Chondrocyte (in vitro differentiated cells): ENCODE data around the gene SMOC2. TPM values are rescaled to one million over a fixed set of nuclear protein-coding genes. Genes with fewer than 3 reads are reported as not detected.

Experiments
- DNase-seq: peaks from one replicate; pipeline ENCODE4 v3.0.0; 2021; ENCODE audit warnings: mixed read lengths, low spot score
- H3K27ac Mint-ChIP-seq: one replicate; pipeline ENCODE4 v1.8.0; 2021; ENCODE audit warnings: mild to moderate bottlenecking, moderate library complexity, mixed read lengths; ENCODE audit not compliant: unreplicated experiment
- H3K27me3 Mint-ChIP-seq: 2 replicates; pipeline ENCODE4 v1.8.0; 2021; ENCODE audit warnings: low read depth, mixed read lengths
- H3K36me3 Mint-ChIP-seq: 2 replicates; pipeline ENCODE4 v1.8.0; 2021; ENCODE audit warnings: low read depth, mixed read lengths
- H3K4me1 Mint-ChIP-seq: 2 replicates; pipeline ENCODE4 v1.8.0; 2021; ENCODE audit warnings: low read depth, mild to moderate bottlenecking, mixed read lengths
- H3K4me3 Mint-ChIP-seq: one replicate; pipeline ENCODE4 v1.8.0; 2021; ENCODE audit warnings: mild to moderate bottlenecking, moderate library complexity, mixed read lengths; ENCODE audit not compliant: unreplicated experiment
- H3K9me3 Mint-ChIP-seq: 2 replicates; pipeline ENCODE4 v1.8.0; 2021; ENCODE audit warnings: low read depth, mixed read lengths
- total RNA-seq: library from RNA; stranded (reverse); gene quantifications from 3 replicates; pipeline ENCODE4 v1.2.1, GENCODE V29; 2021
- TF ChIP-seq, protein P1 (sequence below): fragments of 200-600 bp; sonication (generic); IDR thresholded peaks from 2 replicates; pipeline ENCODE4 v1.5.0; 2021; ENCODE audit warnings: antibody characterized with exemption, mild to moderate bottlenecking, moderate library complexity

SMOC2 gene
- total RNA-seq, 1 donor from 2014 or later, result 148 TPM

GRCh38 chr6:168437751-168438150 is 3.2 kb upstream of the SMOC2 start:
- TF ChIP-seq, protein P1, sequence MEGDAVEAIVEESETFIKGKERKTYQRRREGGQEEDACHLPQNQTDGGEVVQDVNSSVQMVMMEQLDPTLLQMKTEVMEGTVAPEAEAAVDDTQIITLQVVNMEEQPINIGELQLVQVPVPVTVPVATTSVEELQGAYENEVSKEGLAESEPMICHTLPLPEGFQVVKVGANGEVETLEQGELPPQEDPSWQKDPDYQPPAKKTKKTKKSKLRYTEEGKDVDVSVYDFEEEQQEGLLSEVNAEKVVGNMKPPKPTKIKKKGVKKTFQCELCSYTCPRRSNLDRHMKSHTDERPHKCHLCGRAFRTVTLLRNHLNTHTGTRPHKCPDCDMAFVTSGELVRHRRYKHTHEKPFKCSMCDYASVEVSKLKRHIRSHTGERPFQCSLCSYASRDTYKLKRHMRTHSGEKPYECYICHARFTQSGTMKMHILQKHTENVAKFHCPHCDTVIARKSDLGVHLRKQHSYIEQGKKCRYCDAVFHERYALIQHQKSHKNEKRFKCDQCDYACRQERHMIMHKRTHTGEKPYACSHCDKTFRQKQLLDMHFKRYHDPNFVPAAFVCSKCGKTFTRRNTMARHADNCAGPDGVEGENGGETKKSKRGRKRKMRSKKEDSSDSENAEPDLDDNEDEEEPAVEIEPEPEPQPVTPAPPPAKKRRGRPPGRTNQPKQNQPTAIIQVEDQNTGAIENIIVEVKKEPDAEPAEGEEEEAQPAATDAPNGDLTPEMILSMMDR, result no peak
- Mint-ChIP-seq H3K9me3 (peaks cover 9% of the 10 kb centered on the region), H3K27me3 (peaks cover 3% of the 10 kb centered on the region), H3K27ac (peak overlapping the region; percentile 47), H3K36me3 (no peaks in the 10 kb centered on the region), H3K4me3 (no peak overlapping the region), H3K4me1 (peaks cover 64% of the 10 kb centered on the region)
- DNase-seq, result no peak

- Mint-ChIP-seq H3K4me3 (no peak overlapping the region), H3K36me3 (no peaks in the 10 kb centered on the region), H3K27me3 (peaks cover 7% of the 10 kb centered on the region), H3K4me1 (peaks cover 76% of the 10 kb centered on the region), H3K9me3 (peaks cover 9% of the 10 kb centered on the region), H3K27ac (peak overlapping the region; percentile 60)
- DNase-seq, result no peak
- TF ChIP-seq, protein P1, result no peak
Observed at GRCh38 chr6:168438783-168439520, 2.0 kb upstream of the SMOC2 start.

DNA sequence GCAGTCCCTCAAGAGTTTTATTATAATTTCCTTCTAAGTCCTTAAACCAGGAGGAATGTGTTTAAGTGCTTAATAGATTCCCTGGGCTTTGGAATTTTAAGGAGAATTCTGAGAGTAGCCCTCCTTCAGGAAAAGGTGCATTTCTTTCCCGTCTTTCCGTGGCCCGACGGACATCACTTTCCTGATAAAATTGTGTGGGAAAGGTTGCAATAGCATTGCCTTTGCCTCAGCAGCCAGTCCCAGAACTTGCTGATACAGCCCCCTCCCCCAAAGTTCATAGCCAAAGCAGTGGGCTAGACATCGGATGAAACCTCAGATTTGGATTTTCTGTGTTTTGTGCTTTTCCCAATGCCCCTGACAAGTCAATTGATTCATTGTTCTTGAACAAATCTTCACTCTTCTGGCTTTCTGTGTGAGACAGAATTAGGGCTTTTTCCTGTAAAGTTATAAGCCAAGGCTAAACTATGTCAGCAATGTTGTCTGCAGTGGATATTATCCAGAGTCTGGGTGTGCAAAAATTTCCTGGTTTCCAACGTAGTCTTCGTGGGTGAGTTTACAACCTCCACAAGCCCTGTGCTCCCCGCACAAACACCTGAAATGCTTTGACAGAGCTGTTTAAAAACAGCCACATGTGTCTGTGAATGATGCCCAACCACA is 1.1 kb upstream of the SMOC2 start:
- Mint-ChIP-seq H3K4me3 (peak overlapping the region; percentile 69), H3K36me3 (no peaks in the 10 kb centered on the region), H3K4me1 (peaks cover 72% of the 10 kb centered on the region), H3K9me3 (peaks cover 9% of the 10 kb centered on the region), H3K27me3 (peaks cover 13% of the 10 kb centered on the region), H3K27ac (peak overlapping the region; percentile 85)
- DNase-seq, result no peak
- TF ChIP-seq, protein P1, result no peak

- Mint-ChIP-seq H3K9me3 (no peaks in the 10 kb centered on the region), H3K36me3 (peaks cover 2% of the 10 kb centered on the region), H3K27ac (no peak overlapping the region), H3K27me3 (peaks cover 19% of the 10 kb centered on the region), H3K4me1 (peaks cover 69% of the 10 kb centered on the region), H3K4me3 (peak overlapping the region; percentile 69)
- TF ChIP-seq, protein P1, result no peak
- no peak for DNase-seq
Observed at GRCh38 chr6:168441434-168442391, 729 bp downstream of the SMOC2 start.

- H3K36me3 Mint-ChIP-seq, result peaks cover 6% of the 10 kb centered on the region
- H3K27ac Mint-ChIP-seq, result peak overlapping the region; percentile 49
- H3K27me3 Mint-ChIP-seq, result peaks cover 24% of the 10 kb centered on the region
- TF ChIP-seq, protein P1, result peak; percentile 21
- H3K9me3 Mint-ChIP-seq, result no peaks in the 10 kb centered on the region
- no peak for DNase-seq
- peaks cover 67% of the 10 kb centered on the region for H3K4me1 Mint-ChIP-seq
- peak overlapping the region; percentile 69 for H3K4me3 Mint-ChIP-seq
Observed at GRCh38 chr6:168442646-168443045, 1.7 kb downstream of the SMOC2 start.
